ENCODE results near the gene TMPO.
"Not testable (repeated sequence)": the region's sequence is repeated elsewhere in the genome, so short reads cannot be mapped to it uniquely, and the experiment has no call there.

TMPO gene

GRCh38 chr12:98515287-98516110, at the start of gene TMPO:
TMPO (plus strand) TSS chr12:98515590; CDS start chr12:98515868, 278 bp downstream.
- peak; percentile 88 for DNase-seq (ENCODE audit: low read depth)

- DNase-seq (ENCODE audit: low read depth): no peak
Observed at GRCh38 chr12:98465950-98466602, 49.3 kb upstream of the TMPO start.

GRCh38 chr12:98466640-98467400, 48.6 kb upstream of the TMPO start:
- no peak for DNase-seq (ENCODE audit: low read depth)

- DNase-seq (ENCODE audit: low read depth): no peak
Observed at GRCh38 chr12:98469109-98469508, 46.3 kb upstream of the TMPO start.

- no peak for DNase-seq (ENCODE audit: low read depth)
Observed at GRCh38 chr12:98470469-98471082, 44.8 kb upstream of the TMPO start.

GRCh38 chr12:98471085-98471484, 44.3 kb upstream of the TMPO start:
- no peak for DNase-seq (ENCODE audit: low read depth)

- DNase-seq (ENCODE audit: low read depth): no peak
Observed at GRCh38 chr12:98475565-98475908, 39.9 kb upstream of the TMPO start.

GRCh38 chr12:98478606-98479005, 36.8 kb upstream of the TMPO start:
- DNase-seq (ENCODE audit: low read depth): no peak

- DNase-seq (ENCODE audit: low read depth): no peak
Observed at GRCh38 chr12:98483621-98484503, 31.5 kb upstream of the TMPO start.

- DNase-seq (ENCODE audit: low read depth): no peak
Observed at GRCh38 chr12:98485792-98486340, 29.5 kb upstream of the TMPO start.

GRCh38 chr12:98488416-98488815, 27.0 kb upstream of the TMPO start:
- not testable (repeated sequence) for DNase-seq (ENCODE audit: low read depth)

- DNase-seq (ENCODE audit: low read depth): no peak
Observed at GRCh38 chr12:98489176-98489575, 26.2 kb upstream of the TMPO start.

GRCh38 chr12:98490501-98491453, 24.6 kb upstream of the TMPO start:
- DNase-seq (ENCODE audit: low read depth): peak; percentile 75

- DNase-seq (ENCODE audit: low read depth): no peak
Observed at GRCh38 chr12:98492580-98493140, 22.7 kb upstream of the TMPO start.

GRCh38 chr12:98501266-98501629, 14.1 kb upstream of the TMPO start:
- DNase-seq (ENCODE audit: low read depth): not testable (repeated sequence)

GRCh38 chr12:98503342-98503591, 12.1 kb upstream of the TMPO start:
- peak; percentile 82 for DNase-seq (ENCODE audit: low read depth)

GRCh38 chr12:98503592-98504367, 11.6 kb upstream of the TMPO start:
- peak; percentile 91 for DNase-seq (ENCODE audit: low read depth)

GRCh38 chr12:98504368-98504617, 11.1 kb upstream of the TMPO start:
- DNase-seq (ENCODE audit: low read depth): no peak

GRCh38 chr12:98509063-98509462, 6.3 kb upstream of the TMPO start:
- no peak for DNase-seq (ENCODE audit: low read depth)

Data from activated gamma-delta T cell treated with anti-CD3 and anti-CD28 coated beads, Interleukin-2, amount 50 U/mL, for 16 hours (primary cell).